NCI-H1105 treated with DMSO at 0.1 percent for 48 hours (cell line): ENCODE measurements around the gene ZNF282.
"Not testable (repeated sequence)": the region's sequence is repeated elsewhere in the genome, so short reads cannot be mapped to it uniquely, and the experiment has no call there.

Source experiments
- DNase-seq: peaks from one replicate; lab custom pipeline; 2025; lab: John Stamatoyannopoulos, UW

Gene ZNF282

DNA sequence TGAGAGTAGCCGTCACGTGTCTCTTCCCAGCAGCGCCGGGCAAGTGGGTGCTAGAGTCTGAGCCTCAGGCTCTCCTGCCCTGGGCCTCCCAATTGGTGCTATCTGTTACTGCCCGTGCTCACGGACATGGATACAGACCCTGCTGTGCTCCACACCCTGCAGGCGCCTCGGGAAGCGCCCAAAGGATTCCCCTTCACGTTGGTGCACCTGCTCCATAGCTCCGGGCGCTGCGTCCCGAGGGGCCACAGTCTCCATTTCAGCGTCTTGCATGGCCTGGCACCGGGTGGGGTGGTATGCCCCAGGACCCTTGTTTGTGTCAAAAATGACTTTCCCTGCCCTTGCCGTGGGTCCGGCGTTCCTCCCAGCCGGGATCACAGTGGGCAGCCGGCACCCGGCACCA is 30.3 kb downstream of the ZNF282 start:
- DNase-seq, result no peak

DNA sequence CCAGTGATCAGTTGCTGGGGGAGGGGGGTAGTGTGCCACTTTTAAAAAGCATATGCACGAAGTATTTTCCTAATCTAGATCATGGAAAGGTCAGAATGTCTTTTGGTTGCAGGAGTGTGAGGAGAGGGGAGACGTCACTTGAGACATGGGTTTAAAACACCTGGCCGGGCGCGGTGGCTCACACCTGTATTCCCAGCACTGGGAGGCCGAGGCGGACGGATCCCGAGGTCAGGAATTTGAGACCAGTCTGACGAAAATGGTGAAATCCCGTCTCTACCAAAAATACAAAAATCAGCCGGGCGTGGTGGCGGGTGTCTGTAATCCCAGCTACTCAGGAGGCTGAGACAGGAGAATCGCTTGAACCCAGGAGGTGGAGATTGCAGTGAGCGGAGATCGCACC is 31.0 kb downstream of the ZNF282 start:
- not testable (repeated sequence) for DNase-seq

DNA sequence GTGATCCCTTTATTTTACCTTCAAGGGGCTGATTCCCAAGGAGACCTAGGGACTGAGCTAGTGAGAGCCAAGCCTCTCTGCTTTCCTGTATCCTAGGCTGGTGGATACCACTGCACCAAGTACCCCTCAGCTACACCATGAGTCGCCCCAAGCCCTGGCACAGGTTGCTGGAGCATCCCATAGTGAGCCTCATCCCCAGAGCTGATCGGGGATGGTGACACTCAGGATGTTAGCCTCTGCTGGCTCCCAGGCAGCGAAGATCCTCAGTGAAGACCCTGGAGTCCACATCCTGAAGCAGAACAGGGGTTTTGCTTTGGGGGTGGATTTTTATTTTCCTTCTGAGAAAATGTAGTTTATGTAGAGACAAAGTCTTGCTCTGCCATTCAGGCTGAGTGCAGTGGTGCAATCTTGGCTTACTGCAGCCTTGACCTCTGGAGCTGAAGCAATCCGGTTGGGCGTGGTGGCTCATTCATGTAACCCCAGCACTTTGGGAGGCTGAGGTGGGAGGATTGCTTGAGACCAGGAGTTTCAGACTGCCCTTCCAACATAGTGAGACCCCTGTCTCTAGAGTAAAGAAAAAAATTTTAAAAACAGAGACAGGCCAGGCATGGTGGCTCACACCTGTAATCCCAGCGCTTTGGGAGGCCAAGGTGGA is 31.6 kb downstream of the ZNF282 start:
- DNase-seq, result no peak

DNA sequence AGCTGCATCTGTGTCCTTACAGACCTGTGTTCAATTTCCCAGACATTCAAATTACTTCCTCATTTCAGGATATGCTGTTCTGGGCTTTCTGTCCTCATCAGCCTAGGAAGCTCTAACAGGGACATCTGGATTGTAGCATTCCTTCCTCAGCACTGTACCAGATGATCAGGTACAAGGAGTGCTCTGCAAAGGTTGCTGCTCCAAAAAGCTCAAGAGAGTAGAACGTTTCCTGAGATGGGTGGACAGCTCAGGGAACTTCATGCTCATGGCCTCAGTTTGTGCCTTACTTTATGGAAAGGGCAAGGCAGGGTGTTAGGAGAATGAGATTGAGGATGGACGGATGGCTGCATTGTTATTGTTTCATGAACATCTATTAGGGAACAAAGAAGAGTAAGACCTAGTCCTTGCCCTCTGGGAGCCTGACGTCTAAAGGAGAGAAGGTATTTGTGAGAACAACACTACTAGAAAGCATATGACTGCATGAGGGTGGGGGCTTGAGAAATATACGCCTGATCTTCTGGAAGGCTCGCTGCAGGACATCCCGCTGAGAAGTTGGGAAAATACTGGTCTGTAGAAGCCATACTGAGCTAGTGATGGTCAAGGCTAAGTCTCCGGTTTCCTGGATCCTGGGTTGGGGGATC is 33.6 kb downstream of the ZNF282 start:
- no peak for DNase-seq

DNA sequence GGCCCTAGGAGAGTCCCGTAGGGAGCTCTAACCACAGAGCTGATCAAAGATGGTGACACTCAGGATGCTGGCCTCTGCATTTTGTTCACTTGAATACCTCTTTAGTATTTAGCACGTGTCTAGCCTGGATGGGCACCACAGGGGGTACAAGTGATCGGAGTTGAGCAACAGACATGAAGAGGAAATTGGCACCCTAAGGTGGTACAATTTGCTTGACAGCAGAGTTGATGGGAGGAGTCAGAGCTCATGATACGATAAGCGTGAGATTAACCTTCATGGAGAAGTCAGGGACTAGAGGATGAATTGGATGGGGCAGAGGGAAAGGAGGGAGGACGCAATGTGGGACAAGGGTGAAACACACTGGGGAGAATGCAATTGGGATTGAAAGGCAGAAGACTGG is 34.2 kb downstream of the ZNF282 start:
- no peak for DNase-seq

DNA sequence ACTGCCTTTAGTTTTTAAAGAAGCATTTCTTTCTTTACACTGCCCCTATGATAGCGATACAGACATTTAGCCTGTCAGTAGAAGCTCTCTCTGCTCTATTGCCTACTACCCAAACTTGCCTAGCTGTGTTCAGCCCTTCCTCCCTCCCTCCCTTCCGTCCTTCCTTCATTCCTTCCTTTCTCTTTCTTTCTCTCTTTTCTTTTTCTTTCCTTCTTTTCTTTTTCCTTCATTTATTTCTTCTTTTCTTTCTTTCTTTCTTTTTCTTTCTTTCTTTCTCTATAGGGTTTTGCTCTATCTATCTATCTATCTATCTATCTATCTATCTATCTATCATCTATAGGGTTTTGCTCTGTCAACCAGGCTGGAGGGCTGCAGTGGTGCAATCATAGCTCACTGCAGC is 37.0 kb downstream of the ZNF282 start:
- no peak for DNase-seq

DNA sequence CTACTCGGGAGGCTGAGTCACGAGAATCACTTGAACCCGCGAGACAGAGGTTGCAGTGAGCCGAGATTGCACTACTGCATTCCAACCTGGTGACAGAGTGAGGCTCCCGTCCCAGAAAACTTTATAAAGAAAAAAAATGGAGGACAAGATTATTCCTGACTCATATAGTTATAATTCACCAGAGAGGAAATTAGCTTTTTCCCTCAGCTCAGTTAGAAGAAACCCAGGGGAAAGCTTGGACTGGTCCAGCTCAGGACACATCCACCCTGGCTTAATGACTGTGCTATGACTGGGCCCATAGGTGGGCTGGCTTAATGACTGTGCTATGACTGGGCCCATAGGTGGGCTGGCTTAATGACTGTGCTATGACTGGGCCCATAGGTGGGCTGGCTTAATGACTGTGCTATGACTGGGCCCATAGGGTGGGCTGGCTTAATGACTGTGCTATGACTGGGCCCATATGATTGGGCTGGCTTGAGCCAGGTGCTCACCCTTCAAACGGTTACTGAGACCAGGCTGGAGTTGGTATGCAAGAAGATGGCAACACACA is 38.4 kb downstream of the ZNF282 start:
- DNase-seq, result not testable (repeated sequence)

DNA sequence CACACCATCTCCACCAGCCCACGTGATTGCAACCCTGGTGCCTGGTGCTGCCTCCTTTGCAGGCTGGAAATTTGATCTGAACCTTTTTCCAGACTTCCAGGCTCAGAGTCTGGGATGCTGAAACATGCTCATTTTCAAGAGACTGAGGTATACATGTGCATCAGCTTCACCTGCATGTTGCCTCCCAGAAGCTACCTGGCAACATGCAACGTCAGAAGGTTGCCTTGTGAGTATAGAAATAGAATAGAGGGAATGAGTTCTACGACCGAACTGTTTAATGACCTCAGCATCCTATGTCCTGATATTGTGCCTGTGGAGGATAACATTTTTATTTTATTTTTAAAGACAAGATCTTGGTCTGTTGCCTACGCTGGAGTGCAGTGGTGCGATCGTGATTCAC is 42.2 kb downstream of the ZNF282 start:
- DNase-seq, result no peak

DNA sequence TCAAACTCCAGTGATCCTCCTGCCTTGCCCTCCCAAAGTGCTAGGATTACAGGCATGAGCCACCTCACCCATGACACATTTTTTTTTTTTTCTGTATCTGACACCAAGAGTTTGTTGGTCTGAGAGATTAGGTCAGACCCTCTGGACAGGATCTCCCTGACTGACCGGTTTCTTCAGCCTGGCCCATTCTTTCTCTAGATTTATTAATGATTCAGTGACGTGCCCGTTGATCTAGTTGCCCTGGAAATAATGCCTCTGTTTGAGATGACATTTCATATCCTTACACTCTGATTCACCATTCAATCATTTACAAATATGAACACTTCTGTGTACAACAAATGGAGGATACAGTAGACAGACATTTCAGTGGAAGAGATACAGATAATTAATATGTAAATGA is 42.7 kb downstream of the ZNF282 start:
- no peak for DNase-seq

DNA sequence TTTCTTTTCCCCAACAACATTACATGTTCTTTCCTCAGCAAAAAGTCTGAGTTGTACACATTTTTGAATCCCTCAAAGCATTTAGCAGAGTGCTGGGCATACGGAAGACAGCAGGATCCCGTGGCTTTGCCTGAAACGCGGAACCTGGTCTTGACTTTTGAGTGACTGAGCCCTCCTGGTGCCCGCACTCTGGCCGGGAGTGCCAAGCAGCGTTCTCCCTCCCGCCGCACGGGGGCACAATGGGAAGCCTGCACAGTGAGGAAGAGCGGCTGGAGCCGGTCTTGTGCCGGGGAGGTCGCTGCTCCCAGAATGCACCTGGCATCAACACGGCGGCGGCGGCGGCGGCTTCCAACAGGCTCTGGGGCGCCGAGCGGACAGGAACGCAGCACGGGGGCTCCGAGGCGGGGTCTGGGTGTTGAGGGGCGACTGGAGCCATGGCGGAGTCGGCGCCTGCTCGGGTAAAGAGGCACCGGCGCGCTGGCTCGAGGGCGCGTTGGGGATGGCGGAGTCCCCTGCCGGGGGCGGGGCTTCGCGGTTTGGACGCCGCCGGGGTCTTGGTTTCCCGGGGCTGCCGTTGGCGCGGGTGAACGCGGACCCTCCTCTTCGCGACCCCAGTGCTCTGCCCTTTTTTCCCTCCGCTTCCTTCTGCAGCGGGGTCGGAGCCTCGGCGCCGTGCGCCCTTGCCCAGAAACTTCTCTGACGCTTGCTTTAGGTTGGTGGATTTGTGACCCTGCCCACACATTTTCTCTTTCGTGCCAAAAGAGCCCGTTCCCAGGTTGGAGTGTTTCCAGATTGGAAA is 44.2 kb downstream of the ZNF282 start, which contains the start of gene ZNF212:
Gene ZNF212 (plus strand): TSS at position 307 of the 799 bp plus-strand sequence. CDS start 128 bp downstream, at position 435.
- peak; percentile 89 for DNase-seq

DNA sequence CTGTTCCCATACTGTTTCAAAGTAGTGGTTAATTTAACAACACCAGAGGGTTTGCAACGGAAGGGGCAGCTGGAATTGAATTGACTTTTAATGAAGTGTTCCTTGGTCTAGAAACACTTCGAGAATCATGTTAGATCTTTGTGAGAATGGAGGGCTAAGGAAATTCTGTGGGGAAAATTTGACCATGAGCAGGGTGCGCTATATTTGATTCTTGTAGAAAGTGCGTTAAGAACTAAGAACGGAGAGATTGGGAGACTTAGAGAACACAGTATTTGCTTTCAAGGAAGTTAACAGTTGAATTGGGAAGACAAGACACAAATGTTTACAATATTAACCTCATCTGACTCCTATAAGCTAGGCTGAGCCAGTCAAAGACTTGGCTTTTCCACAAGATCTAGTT is 45.3 kb downstream of the ZNF282 start:
- DNase-seq, result no peak

DNA sequence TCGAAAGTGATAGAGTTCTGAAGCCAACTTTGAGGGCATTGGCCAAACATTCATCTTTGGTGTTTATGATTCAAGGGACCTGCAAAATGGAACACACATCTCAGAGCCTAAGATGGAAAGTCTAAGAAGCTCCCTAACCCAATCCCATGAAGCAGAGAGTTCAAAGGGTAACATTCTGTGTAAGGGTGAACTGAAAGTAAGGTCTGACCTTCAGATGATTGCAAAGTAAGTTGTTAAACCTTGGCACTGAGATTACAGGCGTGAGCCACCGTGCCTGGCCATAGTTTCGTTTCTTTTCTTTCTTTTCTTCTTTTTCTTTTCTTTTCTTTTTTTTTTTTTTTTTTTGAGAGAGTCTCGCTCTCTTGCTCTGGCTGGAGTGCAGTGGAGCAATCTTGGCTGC is 46.4 kb downstream of the ZNF282 start:
- no peak for DNase-seq

DNA sequence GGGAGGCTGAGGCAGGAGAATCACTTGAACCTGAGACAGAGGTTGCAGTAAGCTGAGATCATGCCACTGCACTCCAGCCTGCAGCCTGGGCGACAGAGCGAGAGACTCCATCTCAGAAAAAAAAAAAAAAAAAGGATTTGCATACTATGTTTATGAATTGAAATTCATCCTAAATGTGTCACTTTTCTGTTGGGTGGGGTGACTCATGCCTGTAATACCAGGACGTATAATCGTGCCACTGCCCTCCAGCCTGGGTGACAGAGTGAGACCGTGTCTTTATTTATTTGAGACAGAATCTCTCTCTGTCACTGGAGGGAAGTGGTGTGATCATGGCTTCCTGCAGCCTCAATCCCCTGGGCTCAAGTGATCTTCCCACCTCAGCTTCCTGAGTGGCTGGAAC is 49.9 kb downstream of the ZNF282 start:
- DNase-seq, result no peak

DNA sequence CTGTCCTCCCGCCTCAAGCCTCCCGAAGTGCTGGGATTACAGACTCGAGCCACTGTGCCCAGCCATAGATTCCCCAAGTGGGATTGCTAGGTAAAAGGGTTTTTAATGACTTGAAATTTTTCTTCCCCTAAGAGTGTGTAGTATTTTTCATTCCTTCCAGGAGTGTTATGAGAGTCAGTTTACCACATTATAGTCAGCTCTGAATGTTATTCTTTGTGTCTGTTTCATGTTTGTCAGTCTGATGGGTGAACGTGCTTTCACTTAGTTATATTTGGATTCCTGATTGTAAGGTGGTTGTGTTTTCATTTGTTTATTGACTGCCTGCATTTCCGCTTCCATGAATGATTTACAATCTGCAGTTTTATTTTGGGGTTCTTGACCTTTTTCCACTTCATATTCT is 50.4 kb downstream of the ZNF282 start:
- DNase-seq, result no peak

DNA sequence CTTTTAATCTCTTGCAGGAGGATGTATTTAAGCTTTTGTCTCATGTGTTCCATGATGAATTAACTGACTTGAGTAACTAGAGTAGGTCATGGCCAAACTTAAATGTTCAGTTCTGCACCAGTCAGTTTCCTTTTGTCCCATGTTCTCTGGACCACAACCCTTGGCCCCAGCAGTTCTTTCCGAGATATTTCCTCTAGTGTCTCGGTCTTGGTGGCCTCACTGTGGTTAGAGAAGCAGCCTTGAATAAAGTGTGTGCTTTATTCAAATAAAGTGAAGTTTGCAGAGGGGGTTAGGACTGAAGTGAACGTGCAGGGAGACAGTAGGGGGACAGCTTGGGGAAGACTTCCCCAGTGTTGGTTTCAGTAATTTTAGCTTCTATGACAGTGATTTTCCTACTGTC is 53.4 kb downstream of the ZNF282 start:
- no peak for DNase-seq

DNA sequence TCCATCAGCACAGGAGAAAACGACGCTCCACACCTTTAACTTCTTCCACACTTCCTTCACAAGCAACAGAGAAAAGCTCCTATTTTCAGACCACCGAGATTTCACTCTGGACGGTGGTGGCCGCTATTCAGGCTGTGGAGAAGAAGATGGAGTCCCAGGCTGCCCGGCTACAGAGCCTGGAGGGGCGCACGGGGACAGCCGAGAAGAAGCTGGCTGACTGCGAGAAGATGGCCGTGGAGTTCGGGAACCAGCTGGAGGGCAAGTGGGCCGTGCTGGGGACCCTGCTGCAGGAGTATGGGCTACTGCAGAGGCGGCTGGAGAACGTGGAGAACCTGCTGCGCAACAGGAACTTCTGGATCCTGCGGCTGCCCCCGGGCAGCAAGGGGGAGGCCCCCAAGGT is 54.8 kb downstream of the ZNF282 start:
- not testable (repeated sequence) for DNase-seq

DNA sequence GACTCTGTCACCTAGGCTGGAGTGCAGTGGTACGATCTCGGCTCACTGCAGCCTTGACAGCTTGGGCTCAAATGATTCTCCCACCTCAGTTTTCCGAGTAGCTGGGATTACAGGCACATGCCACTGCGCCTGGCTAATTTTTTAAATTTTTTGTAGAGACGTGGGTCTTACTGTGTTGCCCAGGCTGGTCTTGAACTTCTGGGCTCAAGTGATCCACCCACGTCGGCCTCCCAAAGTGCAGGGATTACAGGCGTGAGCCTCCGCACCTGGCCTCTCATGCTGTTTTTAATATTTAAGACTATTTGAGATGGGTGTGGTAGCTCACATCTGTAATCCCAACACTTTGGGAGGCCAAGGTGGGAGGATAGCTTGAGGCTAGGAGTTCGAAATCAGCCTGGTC is 56.2 kb downstream of the ZNF282 start:
- DNase-seq, result not testable (repeated sequence)

DNA sequence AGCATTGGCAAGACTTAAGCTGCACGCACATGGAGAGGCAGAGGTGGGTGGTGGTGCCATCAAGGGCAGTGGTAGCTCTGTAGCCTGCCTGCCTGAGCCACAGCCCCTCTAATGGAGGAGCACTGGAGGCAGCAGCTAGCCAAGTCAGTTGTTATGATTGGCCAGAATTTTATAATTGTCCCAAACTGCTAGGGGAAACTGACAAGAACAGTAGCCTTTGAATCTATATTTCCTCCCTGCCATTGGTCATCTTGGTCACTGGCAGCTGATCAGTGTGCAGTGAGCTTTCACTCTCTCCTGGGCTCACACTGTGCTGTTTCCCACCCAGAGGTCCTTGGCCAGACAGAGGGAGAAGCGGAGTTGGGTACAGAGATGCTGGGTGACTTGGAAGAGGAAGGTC is 57.0 kb downstream of the ZNF282 start:
- DNase-seq, result no peak

DNA sequence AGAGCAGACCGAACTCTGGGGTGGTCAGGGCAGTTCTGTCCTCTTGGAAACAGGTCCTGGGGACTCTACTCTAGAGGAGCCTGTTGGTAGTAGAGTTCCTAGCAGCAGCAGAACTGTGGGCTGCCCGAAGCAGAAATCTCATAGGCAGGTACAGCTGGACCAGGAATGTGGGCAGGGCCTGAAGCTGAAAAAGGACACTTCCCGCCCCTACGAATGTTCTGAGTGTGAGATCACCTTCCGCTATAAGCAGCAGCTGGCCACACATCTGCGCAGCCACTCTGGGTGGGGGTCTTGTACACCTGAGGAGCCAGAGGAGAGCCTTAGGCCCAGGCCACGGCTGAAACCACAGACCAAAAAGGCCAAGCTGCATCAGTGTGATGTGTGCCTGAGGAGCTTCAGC is 58.3 kb downstream of the ZNF282 start:
- no peak for DNase-seq

DNA sequence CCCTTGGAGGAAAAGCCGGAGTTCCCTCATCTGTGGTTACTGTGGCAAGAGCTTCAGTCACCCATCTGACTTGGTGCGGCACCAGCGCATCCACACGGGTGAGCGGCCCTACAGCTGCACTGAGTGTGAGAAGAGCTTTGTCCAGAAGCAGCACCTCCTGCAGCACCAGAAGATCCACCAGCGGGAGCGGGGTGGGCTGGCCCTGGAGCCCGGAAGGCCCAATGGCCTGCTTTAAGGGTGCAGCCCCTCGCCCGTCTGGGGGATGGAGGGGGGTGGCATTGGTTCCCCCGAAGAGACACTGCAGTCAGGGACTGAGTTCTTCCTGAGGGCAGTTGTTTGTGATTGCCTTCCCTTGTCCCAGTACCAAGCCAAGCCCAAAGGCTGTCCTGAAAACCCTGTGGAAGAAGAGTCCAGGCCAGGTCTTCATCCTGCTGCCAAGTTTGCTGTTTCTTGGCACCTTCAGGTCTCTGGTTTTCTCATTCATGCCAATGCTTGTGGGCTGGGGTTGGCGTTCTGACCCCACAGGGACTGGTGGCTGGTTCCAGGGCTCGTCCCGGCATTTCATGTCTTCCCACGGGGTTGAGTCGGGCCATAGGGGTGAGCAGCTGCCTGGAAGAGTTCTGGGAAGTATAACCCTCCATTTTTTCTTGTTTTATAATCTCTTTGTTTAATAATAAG is 59.0 kb downstream of the ZNF282 start:
- no peak for DNase-seq

DNA sequence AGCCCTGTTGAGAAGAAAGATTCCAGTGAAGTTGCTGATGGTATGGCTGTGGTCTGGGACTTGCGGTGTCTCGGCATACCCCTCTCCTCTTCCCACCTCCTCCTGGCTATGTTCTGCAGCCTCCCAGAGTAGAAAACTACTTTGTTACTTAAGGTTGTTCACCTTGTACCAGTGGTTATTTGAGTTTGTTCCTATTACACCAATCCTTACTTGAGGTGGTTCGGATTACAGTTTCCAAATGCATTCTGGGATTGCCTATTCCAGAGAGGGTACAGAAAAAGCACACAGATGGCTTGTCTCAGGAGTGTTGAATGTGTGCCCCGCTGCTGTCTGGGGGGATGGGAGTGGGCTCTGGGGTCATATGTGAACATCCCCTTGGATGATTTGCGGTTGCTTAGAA is 59.8 kb downstream of the ZNF282 start:
- no peak for DNase-seq

DNA sequence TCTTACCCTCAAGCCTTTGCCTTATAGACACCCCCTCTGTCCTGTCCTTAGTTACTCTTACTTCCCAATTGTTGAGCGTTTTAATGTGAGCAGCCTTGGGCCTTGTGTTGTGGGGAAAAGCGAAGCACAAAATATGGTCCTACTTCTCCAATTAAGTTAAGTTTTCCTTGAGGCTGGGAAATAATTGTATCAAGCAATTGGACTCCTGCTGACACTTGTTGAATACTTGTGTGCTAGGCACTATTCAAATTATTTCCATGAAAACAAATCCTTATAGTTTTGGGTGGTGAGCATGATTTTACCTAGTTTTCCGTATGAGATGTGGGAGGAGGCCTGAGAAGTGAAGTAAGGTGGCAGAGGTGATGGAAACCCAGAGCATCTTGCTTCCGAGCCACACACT is 61.2 kb downstream of the ZNF282 start:
- no peak for DNase-seq
